IMR-90 (cell line): ENCODE data around the gene SLC44A1. TPM values are rescaled to one million over a fixed set of nuclear protein-coding genes. Genes with fewer than 3 reads are reported as not detected.
A peak's percentile ranks its signal among the peaks of the same experiment; 100 is the strongest.

Experiments used
- ATAC-seq: fragments of 200-7000 bp; cut with Tn5 transposase; 2 replicates; pipeline ENCODE4 v1.9.1; 2020; ENCODE audit warnings: low read depth, mild to moderate bottlenecking, moderate library complexity
- BruUV-seq: library from RNA; stranded (reverse); fragments of 400-500 nt; replicated peaks from 2 replicates; lab custom pipeline; 2021; lab: Mats Ljungman, UMichigan
- CTCF ChIA-PET: fragments of 300-600 bp; formaldehyde crosslinking; extraction: SDS; loops from one replicate; lab custom pipeline; 2021; ENCODE audit warnings: antibody characterized with exemption; lab: Yijun Ruan, JAX
- POLR2A ChIA-PET: fragments of 300-600 bp; sonication (Branson Sonifier 250); formaldehyde crosslinking; loops from one replicate; lab custom pipeline; 2022; ENCODE audit warnings: antibody characterized with exemption; ENCODE audit not compliant: unreplicated experiment; lab: Charles Lee
- DNase-seq: peaks from one replicate; pipeline ENCODE4 v3.0.0; 2013
- H2AFZ ChIP-seq: replicated peaks from 2 replicates; pipeline ENCODE3; 2013; ENCODE audit warnings: low read length, mild to moderate bottlenecking; ENCODE audit not compliant: poor library complexity
- H2AK5ac ChIP-seq: 2 replicates; pipeline ENCODE4 v1.6.1; 2013; ENCODE audit warnings: low read depth, low read length, inconsistent platforms
- H2AK9ac ChIP-seq: replicated peaks from 2 replicates; pipeline ENCODE3; 2013; ENCODE audit warnings: mild to moderate bottlenecking, low read depth, low read length, moderate library complexity; ENCODE audit not compliant: poor library complexity
- H2BK120ac ChIP-seq: 2 replicates; pipeline ENCODE4 v1.6.1; 2013; ENCODE audit warnings: low read depth, low read length, inconsistent platforms
- H2BK15ac ChIP-seq: 3 replicates; pipeline ENCODE4 v1.6.1; 2013; ENCODE audit warnings: low read depth, low read length, inconsistent platforms
- H2BK20ac ChIP-seq: 2 replicates; pipeline ENCODE4 v1.6.1; 2013; ENCODE audit warnings: low read depth, mild to moderate bottlenecking, inconsistent platforms, low read length, moderate library complexity
- H2BK5ac ChIP-seq: 2 replicates; pipeline ENCODE4 v1.6.1; 2013; ENCODE audit warnings: mild to moderate bottlenecking, low read depth, low read length, inconsistent platforms; ENCODE audit not compliant: poor library complexity, severe bottlenecking
- H3K14ac ChIP-seq: replicated peaks from 2 replicates; pipeline ENCODE4 v1.6.1; 2013; ENCODE audit warnings: low read depth, low read length, inconsistent platforms
- H3K18ac ChIP-seq: 2 replicates; pipeline ENCODE4 v1.6.1; 2013; ENCODE audit warnings: low read depth, low read length, control low read depth
- H3K23ac ChIP-seq: 2 replicates; pipeline ENCODE4 v1.6.1; 2013; ENCODE audit warnings: low read depth, low read length, inconsistent platforms
- H3K27ac ChIP-seq: 2 replicates; pipeline ENCODE4 v1.5.1; 2013; ENCODE audit warnings: mild to moderate bottlenecking, control low read depth, low read length; ENCODE audit not compliant: insufficient read depth
- H3K27me3 ChIP-seq: 2 replicates; pipeline ENCODE4 v1.6.1; 2013; ENCODE audit warnings: low read length; ENCODE audit not compliant: control insufficient read depth, insufficient read depth
- H3K36me3 ChIP-seq: 2 replicates; pipeline ENCODE4 v1.6.1; 2013; ENCODE audit warnings: low read length, mixed read lengths; ENCODE audit not compliant: control insufficient read depth, insufficient read depth
- H3K4ac ChIP-seq: 2 replicates; pipeline ENCODE4 v1.6.1; 2013; ENCODE audit warnings: low read depth, low read length, inconsistent platforms
- H3K4me1 ChIP-seq: 2 replicates; pipeline ENCODE4 v1.6.1; 2013; ENCODE audit warnings: low read length, mixed read lengths; ENCODE audit not compliant: control insufficient read depth, insufficient read depth
- H3K4me2 ChIP-seq: 2 replicates; pipeline ENCODE4 v1.6.1; 2013; ENCODE audit warnings: low read depth, mild to moderate bottlenecking, control low read depth, low read length, moderate library complexity
- H3K4me3 ChIP-seq: 2 replicates; pipeline ENCODE4 v1.5.1; 2013; ENCODE audit warnings: low read depth, mild to moderate bottlenecking, control low read depth, low read length, moderate library complexity; ENCODE audit not compliant: insufficient read depth
- H3K56ac ChIP-seq: 2 replicates; pipeline ENCODE4 v1.6.1; 2013; ENCODE audit warnings: low read length, inconsistent platforms; ENCODE audit not compliant: insufficient read depth; ENCODE audit errors: extremely low read depth
- H3K79me1 ChIP-seq, 2 experiments: 2 replicates each; pipeline ENCODE4 v1.6.1; 2013; ENCODE audit warnings: low read length in 2 of 2, inconsistent platforms in 1 of 2, low read depth in 1 of 2
- H3K9ac ChIP-seq: 2 replicates; pipeline ENCODE4 v1.6.1; 2013; ENCODE audit warnings: low read depth, low read length, control low read depth
- H3K9me1 ChIP-seq: 2 replicates; pipeline ENCODE4 v1.6.1; 2013; ENCODE audit warnings: low read length, inconsistent platforms; ENCODE audit not compliant: insufficient read depth
- H3K9me3 ChIP-seq: 2 replicates; pipeline ENCODE4 v1.6.1; 2013; ENCODE audit warnings: low read length; ENCODE audit not compliant: control insufficient read depth, insufficient read depth
- H4K20me1 ChIP-seq: 2 replicates; pipeline ENCODE4 v1.6.1; 2013; ENCODE audit warnings: low read length, inconsistent platforms; ENCODE audit not compliant: insufficient read depth
- H4K5ac ChIP-seq: 2 replicates; pipeline ENCODE4 v1.6.1; 2013; ENCODE audit warnings: mild to moderate bottlenecking, low read depth, low read length, control low read depth
- H4K8ac ChIP-seq, 2 experiments: 2 replicates each; pipeline ENCODE4 v1.6.1; 2013; ENCODE audit warnings: low read depth in 2 of 2, low read length in 2 of 2, control low read depth in 1 of 2, inconsistent platforms in 1 of 2
- H4K91ac ChIP-seq: 2 replicates; pipeline ENCODE4 v1.6.1; 2013; ENCODE audit warnings: low read depth, low read length, inconsistent platforms; ENCODE audit not compliant: insufficient read depth
- FOS ChIP-seq: fragments of 150-350 bp; IDR thresholded peaks from 2 replicates; pipeline ENCODE4 v1.6.1; 2016; ENCODE audit warnings: low read depth, low read length
- MAZ ChIP-seq: IDR thresholded peaks from 2 replicates; pipeline ENCODE4 v1.6.1; 2012; ENCODE audit warnings: low read depth, mild to moderate bottlenecking, low read length, improper control_type of control experiment, moderate library complexity, borderline replicate concordance
- MXI1 ChIP-seq: IDR thresholded peaks from 2 replicates; pipeline ENCODE4 v1.6.1; 2012; ENCODE audit warnings: low read depth, mild to moderate bottlenecking, low read length, moderate library complexity, borderline replicate concordance
- NFE2L2 ChIP-seq: fragments of 150-350 bp; IDR thresholded peaks from 2 replicates; pipeline ENCODE4 v1.6.1; 2016; ENCODE audit warnings: low read depth, mild to moderate bottlenecking, low read length
- RCOR1 ChIP-seq: IDR thresholded peaks from 2 replicates; pipeline ENCODE4 v1.6.1; 2012; ENCODE audit warnings: mild to moderate bottlenecking, low read length, improper control_type of control experiment; ENCODE audit not compliant: insufficient replicate concordance
- RFX5 ChIP-seq: IDR thresholded peaks from 2 replicates; pipeline ENCODE4 v1.8.0; 2012; ENCODE audit warnings: low read depth, mild to moderate bottlenecking, low read length, moderate library complexity
- USF2 ChIP-seq: fragments of 150-350 bp; IDR thresholded peaks from 2 replicates; pipeline ENCODE4 v1.6.1; 2017; ENCODE audit warnings: mild to moderate bottlenecking, antibody characterized with exemption, low read length, low read depth
- WGBS, 2 experiments: methylation state at CpG; one replicate each; pipeline versions ENCODE4 v1.1.5 to v1.1.7; 2013; ENCODE audit warnings: missing lambda C conversion rate in 2 of 2; ENCODE audit not compliant: insufficient read length in 1 of 2; ENCODE audit errors: extremely low coverage in 2 of 2; 5-methylcytosine and 5-hydroxymethylcytosine counted together
- dilution Hi-C: fragments of 300-500 bp; cut with HindIII; formaldehyde crosslinking; loops from one replicate; pipeline ENCODE4 v1.14.3; 2018; ENCODE audit warnings: low sequenced_read_pairs; ENCODE audit not compliant: unreplicated experiment
- in situ Hi-C: fragments of 300-500 bp; cut with MboI; formaldehyde crosslinking; loops from 3 replicates; pipeline ENCODE4 v1.14.3; 2019; ENCODE audit warnings: low sequenced_read_pairs, inconsistent platforms, mixed read lengths
- intact Hi-C: fragments of 100-400 bp; cut with micrococcal nuclease; formaldehyde crosslinking; loops from 2 replicates; pipeline ENCODE4 v1.10.0; 2022
- polyA plus RNA-seq, 3 experiments: library from polyadenylated mRNA; depleted of rRNA; stranded (reverse); fragments of >200 nt; gene quantifications; 2 replicates each; pipeline ENCODE4 v1.2.3, GENCODE V29; 2012; ENCODE audit warnings: low replicate concordance in 1 of 3
- total RNA-seq: library from RNA; depleted of rRNA; stranded (reverse); fragments of >200 nt; gene quantifications from 2 replicates; pipeline ENCODE4 v1.2.3, GENCODE V29; 2012

Gene SLC44A1
- total and polyA plus RNA-seq, 2 of the 4 experiments (the other 2 are of a cell fraction), result 5.2 to 21.7 TPM

GRCh38 chr9:105243015-105243686, 1.3 kb upstream of the SLC44A1 start:
- 70% methylated on average over 2 of the region's 5 CpGs; no CpG with 5 or more reads in 1 of the 2 experiments for WGBS, 2 experiments
- H3K79me1 ChIP-seq, result peaks cover 0 to 10% of the 10 kb centered on the region in 2 experiments; a peak in 2 of 4 replicates
- TF ChIP-seq USF2, result no peak
- no peak for TF ChIP-seq FOS
- TF ChIP-seq MXI1, result no peak
- TF ChIP-seq RCOR1, result no peak
- TF ChIP-seq RFX5, result no peak
- TF ChIP-seq NFE2L2, result no peak
- no peak for TF ChIP-seq MAZ
- peak overlapping the region; percentile 39 for H2AFZ ChIP-seq
- H2AK9ac ChIP-seq, result no peak overlapping the region
- H3K4me2 ChIP-seq, result peak overlapping the region; percentile 70; the same call in 1 of the 2 replicates
- H3K56ac ChIP-seq, result no peak overlapping the region
- H2BK15ac ChIP-seq, result no peak overlapping the region
- H3K27me3 ChIP-seq, result no peaks in the 10 kb centered on the region
- dilution Hi-C loops (no loop called here), in situ Hi-C loops (loop anchor here (10.0 kb wide), 1 partner anchor 172 kb away; no protein-coding TSS in a partner anchor), intact Hi-C loops (loop anchor here (10.0 kb wide), 3 partner anchors 188 to 478 kb away; partner anchors contain the start of gene NIPSNAP3B)
- no peak overlapping the region for H3K9ac ChIP-seq
- CTCF ChIA-PET, result interaction anchor here (1.4 kb wide), 1 partner anchor 379 kb away, joined by 4 read pairs; no protein-coding TSS in a partner anchor
- H3K36me3 ChIP-seq, result no peaks in the 10 kb centered on the region
- POLR2A ChIA-PET, result no interaction called here
- no peak overlapping the region for H4K5ac ChIP-seq
- H3K4ac ChIP-seq, result no peak overlapping the region
- H2BK20ac ChIP-seq, result no peak overlapping the region
- no TSS peak for BruUV-seq
- no peak overlapping the region for H4K91ac ChIP-seq
- no peaks in the 10 kb centered on the region for H3K9me1 ChIP-seq
- H3K14ac ChIP-seq, result no peak overlapping the region
- no peak overlapping the region for H2BK120ac ChIP-seq
- H3K4me1 ChIP-seq, result no peaks in the 10 kb centered on the region; the same call in 1 of the 2 replicates
- no peak overlapping the region for H3K27ac ChIP-seq
- H3K9me3 ChIP-seq, result no peaks in the 10 kb centered on the region
- H4K20me1 ChIP-seq, result no peaks in the 10 kb centered on the region
- H3K18ac ChIP-seq, result no peak overlapping the region
- H4K8ac ChIP-seq, result peak overlapping the region in 1 of 2 experiments; percentile 22; a peak in 2 of 4 replicates
- peak; percentile 49 for DNase-seq
- H2AK5ac ChIP-seq, result no peak overlapping the region
- H2BK5ac ChIP-seq, result no peak overlapping the region
- H3K4me3 ChIP-seq, result no peak overlapping the region
- H3K23ac ChIP-seq, result no peak overlapping the region
- no peak for ATAC-seq
